B cell (primary cell): Measurements from ENCODE around the gene TMEM53.

ENCODE experiments used
- CTCF ChIP-seq: fragments of 200-600 bp; IDR thresholded peaks from one replicate; pipeline ENCODE4 v1.8.0; 2022; ENCODE audit warnings: antibody characterized with exemption, mild to moderate bottlenecking
- EZH2 ChIP-seq: IDR thresholded peaks from 2 replicates; pipeline ENCODE4 v1.6.1; 2012; ENCODE audit warnings: borderline replicate concordance, low read depth, mild to moderate bottlenecking, moderate library complexity, low read length; ENCODE audit not compliant: insufficient read depth, poor library complexity, severe bottlenecking

GRCh38 chr1:44695671-44696070, 21.4 kb upstream of the TMEM53 start:
- no peak for TF ChIP-seq CTCF
- TF ChIP-seq EZH2, result no peak
